H9 (cell line): ENCODE results near the gene BHLHE40. TPM values are rescaled to one million over a fixed set of nuclear protein-coding genes. Genes with fewer than 3 reads are reported as not detected.

Experiments
- DNase-seq: peaks from one replicate; pipeline ENCODE4 v3.0.0-alpha.2; 2017
- H2AFZ ChIP-seq: one replicate; pipeline ENCODE4 v1.6.1; 2013; ENCODE audit warnings: mild to moderate bottlenecking, low read length, control low read depth, moderate library complexity
- H2AK5ac ChIP-seq: 2 replicates; pipeline ENCODE4 v1.6.1; 2013; ENCODE audit warnings: low read length, control low read depth, mixed read lengths; ENCODE audit not compliant: insufficient read length
- H2BK120ac ChIP-seq: one replicate; pipeline ENCODE4 v1.6.1; 2013; ENCODE audit warnings: low read depth, mild to moderate bottlenecking, low read length, control low read depth, inconsistent platforms; ENCODE audit not compliant: poor library complexity, severe bottlenecking
- H2BK12ac ChIP-seq: 2 replicates; pipeline ENCODE4 v1.6.1; 2013; ENCODE audit warnings: low read length, control low read depth, mixed read lengths, low read depth; ENCODE audit not compliant: insufficient read length
- H2BK15ac ChIP-seq: 2 replicates; pipeline ENCODE4 v1.6.1; 2013; ENCODE audit warnings: low read depth, low read length, control low read depth
- H2BK20ac ChIP-seq: one replicate; pipeline ENCODE4 v1.6.1; 2013; ENCODE audit warnings: low read depth, mild to moderate bottlenecking, low read length, control low read depth, inconsistent platforms; ENCODE audit not compliant: poor library complexity, severe bottlenecking
- H2BK5ac ChIP-seq: 2 replicates; pipeline ENCODE4 v1.6.1; 2013; ENCODE audit warnings: low read length, control low read depth, mixed read lengths; ENCODE audit not compliant: insufficient read length
- H3K14ac ChIP-seq: 2 replicates; pipeline ENCODE4 v1.6.1; 2013; ENCODE audit warnings: low read length, control low read depth; ENCODE audit not compliant: insufficient read depth
- H3K18ac ChIP-seq: 2 replicates; pipeline ENCODE4 v1.6.1; 2013; ENCODE audit warnings: low read depth, mild to moderate bottlenecking, mixed read lengths, low read length, control low read depth; ENCODE audit not compliant: insufficient read length
- H3K23ac ChIP-seq: 2 replicates; pipeline ENCODE4 v1.6.1; 2013; ENCODE audit warnings: low read length, control low read depth, mixed read lengths, low read depth; ENCODE audit not compliant: insufficient read length
- H3K23me2 ChIP-seq: 2 replicates; pipeline ENCODE4 v1.6.1; 2013; ENCODE audit warnings: low read depth, mild to moderate bottlenecking, mixed read lengths, low read length, control low read depth; ENCODE audit not compliant: insufficient read length, poor library complexity, severe bottlenecking
- H3K27ac ChIP-seq: 2 replicates; pipeline ENCODE4 v1.5.1; 2013; ENCODE audit warnings: low read length, control low read depth, mixed read lengths, low read depth; ENCODE audit not compliant: insufficient read length
- H3K27me3 ChIP-seq: 2 replicates; pipeline ENCODE4 v1.6.1; 2013; ENCODE audit warnings: low read length, control low read depth, inconsistent platforms; ENCODE audit not compliant: insufficient read depth
- H3K4ac ChIP-seq: 2 replicates; pipeline ENCODE4 v1.6.1; 2013; ENCODE audit warnings: low read depth, mild to moderate bottlenecking, control low read depth, inconsistent platforms, low read length, moderate library complexity
- H3K4me1 ChIP-seq: 2 replicates; pipeline ENCODE4 v1.6.1; 2013; ENCODE audit warnings: low read length, control low read depth, inconsistent platforms; ENCODE audit not compliant: insufficient read depth
- H3K4me2 ChIP-seq: 2 replicates; pipeline ENCODE4 v1.6.1; 2013; ENCODE audit warnings: low read length, control low read depth, mixed read lengths; ENCODE audit not compliant: insufficient read length, insufficient read depth
- H3K56ac ChIP-seq: 2 replicates; pipeline ENCODE4 v1.6.1; 2013; ENCODE audit warnings: low read depth, mild to moderate bottlenecking, mixed read lengths, low read length, control low read depth; ENCODE audit not compliant: insufficient read length
- H3K79me1 ChIP-seq: 2 replicates; pipeline ENCODE4 v1.6.1; 2013; ENCODE audit warnings: low read depth, mild to moderate bottlenecking, moderate library complexity, low read length, control low read depth, inconsistent platforms; ENCODE audit not compliant: insufficient read depth, poor library complexity, severe bottlenecking
- H3K79me2 ChIP-seq: 2 replicates; pipeline ENCODE4 v1.6.1; 2013; ENCODE audit warnings: low read length, control low read depth, inconsistent platforms; ENCODE audit not compliant: insufficient read depth
- H3K9ac ChIP-seq: 2 replicates; pipeline ENCODE4 v1.6.1; 2013; ENCODE audit warnings: low read length, control low read depth, mixed read lengths; ENCODE audit not compliant: insufficient read length; ENCODE audit errors: extremely low read depth
- H3K9me3 ChIP-seq: one replicate; pipeline ENCODE4 v1.6.1; 2013; ENCODE audit warnings: low read depth, low read length, inconsistent platforms; ENCODE audit not compliant: control insufficient read depth
- H3T11ph ChIP-seq: one replicate; pipeline ENCODE4 v1.6.1; 2013; ENCODE audit warnings: mild to moderate bottlenecking, low read length, control low read depth, inconsistent platforms
- H4K20me1 ChIP-seq: one replicate; pipeline ENCODE4 v1.6.1; 2013; ENCODE audit not compliant: control insufficient read depth, insufficient read length, insufficient read depth
- H4K5ac ChIP-seq: 2 replicates; pipeline ENCODE4 v1.6.1; 2013; ENCODE audit warnings: low read depth, mild to moderate bottlenecking, mixed read lengths, low read length, control low read depth; ENCODE audit not compliant: insufficient read length
- H4K8ac ChIP-seq: replicated peaks from 2 replicates; pipeline ENCODE4 v1.6.1; 2013; ENCODE audit warnings: low read length, control low read depth, mixed read lengths, low read depth; ENCODE audit not compliant: insufficient read length
- H4K91ac ChIP-seq: 2 replicates; pipeline ENCODE4 v1.6.1; 2013; ENCODE audit warnings: low read depth, mild to moderate bottlenecking, moderate library complexity, mixed read lengths, low read length, control low read depth; ENCODE audit not compliant: insufficient read length
- H3K27ac Mint-ChIP-seq, 3 experiments: 2 replicates in 2 of 3; 3 replicates in 1 of 3; pipeline ENCODE4 v1.8.0; 2020 to 2021; ENCODE audit warnings: mixed read lengths in 3 of 3, mild to moderate bottlenecking in 1 of 3, moderate library complexity in 1 of 3
- H3K27me3 Mint-ChIP-seq: 2 replicates; pipeline ENCODE4 v1.8.0; 2021; ENCODE audit warnings: low read depth, mild to moderate bottlenecking, moderate library complexity, mixed read lengths
- H3K36me3 Mint-ChIP-seq, 3 experiments: 2 replicates in 2 of 3; 3 replicates in 1 of 3; pipeline ENCODE4 v1.8.0; 2020 to 2021; ENCODE audit warnings: low read depth in 3 of 3, mixed read lengths in 3 of 3; ENCODE audit not compliant: insufficient read depth in 1 of 3
- H3K4me1 Mint-ChIP-seq, 2 experiments: 2 replicates each; pipeline ENCODE4 v1.8.0; 2020; ENCODE audit warnings: mixed read lengths in 2 of 2
- H3K4me3 Mint-ChIP-seq, 2 experiments: 2 replicates in 1 of 2; 3 replicates in 1 of 2; pipeline ENCODE4 v1.8.0; 2020 to 2021; ENCODE audit warnings: mild to moderate bottlenecking in 2 of 2, mixed read lengths in 2 of 2, moderate library complexity in 1 of 2
- H3K9me3 Mint-ChIP-seq, 2 experiments: 2 replicates in 1 of 2; 3 replicates in 1 of 2; pipeline ENCODE4 v1.8.0; 2020; ENCODE audit warnings: mild to moderate bottlenecking in 2 of 2, mixed read lengths in 2 of 2, moderate library complexity in 1 of 2
- CTCF ChIP-seq: fragments of 200-600 bp; sonication (generic); conservative IDR thresholded peaks from 3 replicates; pipeline ENCODE4 v1.8.0; 2021; ENCODE audit warnings: antibody characterized with exemption, mild to moderate bottlenecking
- WGBS: extraction: QIAGEN DNeasy Blood & Tissue Kit; methylation state at CpG from one replicate; pipeline ENCODE4 v1.1.7; 2013; ENCODE audit warnings: missing lambda C conversion rate, low lambda C conversion rate, mixed read lengths; ENCODE audit not compliant: insufficient read length; ENCODE audit errors: extremely low coverage; 5-methylcytosine and 5-hydroxymethylcytosine counted together
- total RNA-seq: library from RNA; stranded (reverse); gene quantifications from 2 replicates; pipeline ENCODE4 v1.2.1, GENCODE V29; 2021

Gene BHLHE40
- total RNA-seq, 1 experiment from 2014 or later: 4.1 TPM

GRCh38 chr3:4985330-4986174 is 6.3 kb downstream of the BHLHE40 start:
- Histone ChIP-seq H3K23ac (no peak overlapping the region), H3K9me3 (no peaks in the 10 kb centered on the region), H3K4me1 (peaks cover 6% of the 10 kb centered on the region), H3K23me2 (peaks cover 4% of the 10 kb centered on the region), H3K14ac (no peak overlapping the region; the same call in 1 of the 2 replicates), H3K79me2 (no peaks in the 10 kb centered on the region), H3K4ac (no peak overlapping the region), H4K8ac (no peak overlapping the region), H2BK5ac (no peak overlapping the region), H4K5ac (no peak overlapping the region), H3K18ac (no peak overlapping the region), H2BK120ac (no peak overlapping the region), H3K4me2 (no peak overlapping the region), H3K9ac (no peak overlapping the region), H2AFZ (no peak overlapping the region), H4K91ac (no peak overlapping the region), H2BK12ac (no peak overlapping the region), H3T11ph (no peak overlapping the region), H3K56ac (no peak overlapping the region), H3K79me1 (no peaks in the 10 kb centered on the region), H3K27ac (no peak overlapping the region), H3K27me3 (no peaks in the 10 kb centered on the region), H4K20me1 (no peaks in the 10 kb centered on the region), H2BK15ac (no peak overlapping the region), H2BK20ac (no peak overlapping the region), H2AK5ac (no peak overlapping the region)
- Mint-ChIP-seq H3K4me3 (peak overlapping the region; percentile 71 to 83), H3K27ac (peak overlapping the region in 1 of 3 experiments; percentile 70; a peak in 1 of 7 replicates), H3K4me1 (peaks cover 38 to 41% of the 10 kb centered on the region in 2 experiments), H3K36me3 (peaks cover 3 to 12% (median 7%) of the 10 kb centered on the region in 3 experiments; a peak in 4 of 7 replicates), H3K9me3 (no peaks in the 10 kb centered on the region; a peak in 1 of 5 replicates), H3K27me3 (peaks cover 37% of the 10 kb centered on the region)
- no CpG with 5 or more reads among the region's 10 CpGs for WGBS
- peak; percentile 55 for DNase-seq
- TF ChIP-seq CTCF: no peak
